Measurements from ENCODE around the gene CCDC185. TPM values are rescaled to one million over a fixed set of nuclear protein-coding genes. Genes with fewer than 3 reads are reported as not detected.

The CCDC185 gene
- total and polyA plus RNA-seq, 10 of the 15 experiments (the other 5 are each of a cell fraction or from before 2014, with no cell fraction given): not detected

DNA sequence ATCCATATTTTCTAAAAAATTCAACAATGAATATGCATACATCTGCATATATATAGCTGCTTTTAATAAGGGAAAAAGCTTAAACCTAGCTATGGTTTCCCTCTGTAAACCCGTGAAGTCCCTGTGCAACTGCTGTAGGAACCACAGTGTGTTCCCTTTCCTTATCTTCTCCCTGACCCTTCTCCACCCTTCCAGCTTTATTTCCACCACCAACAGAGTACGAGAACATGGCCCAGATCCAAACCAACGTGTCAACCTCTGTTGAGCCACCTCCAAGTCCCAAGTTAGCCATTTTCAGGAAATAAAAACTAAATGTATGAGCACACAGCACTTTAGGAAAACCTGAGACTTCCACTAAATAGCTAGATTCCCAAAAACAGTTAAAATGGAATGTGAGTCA lies 49.5 kb upstream of the CCDC185 start:
- Histone ChIP-seq H3K4me2 (ENCODE audit: control insufficient read depth, insufficient read depth) (no peak overlapping the region), H3K4me3 (no peak overlapping the region), H3K27me3 (replicated peaks in 1 of 2; ENCODE audit: control insufficient read depth in 2 of 2, insufficient read depth in 2 of 2, low read length in 1 of 2) (0 out of 4 replicates have a peak, but pooled peaks cover 0 to 2% of the 10 kb centered on the region in 2 experiments), H3K4me1 (ENCODE audit: control insufficient read depth, insufficient read depth, low read length) (no peaks in the 10 kb centered on the region), H2AFZ (ENCODE audit: control insufficient read depth, low read depth, low read length) (no peak overlapping the region), H3K79me2 (ENCODE audit: control insufficient read depth, insufficient read depth, low read length) (no peaks in the 10 kb centered on the region), H3K36me3 (ENCODE audit: control insufficient read depth in 2 of 2, insufficient read depth in 2 of 2, low read length in 1 of 2) (no peaks in the 10 kb centered on the region), H4K20me1 (ENCODE audit: control insufficient read depth, insufficient read depth) (no peaks in the 10 kb centered on the region), H3K9ac (ENCODE audit: control insufficient read depth, insufficient read depth, low read length) (no peak overlapping the region), H3K27ac (ENCODE audit: control insufficient read depth, insufficient read depth) (no peak overlapping the region), H3K9me3 (replicated peaks; ENCODE audit: control insufficient read depth, insufficient read depth, low read length) (no peaks in the 10 kb centered on the region)
- in situ Hi-C loops (cut with MboI): no loop called here
- TF ChIP-seq EGR1 (IDR thresholded peaks at IDR 0.05; ENCODE audit: borderline replicate concordance in 1 of 2, low read depth in 2 of 2, low read length in 2 of 2) (no peak), STAT1 (conservative IDR thresholded peaks at IDR 0.05) (no peak), LARP7 (IDR thresholded peaks at IDR 0.05) (no peak), TCF7 (IDR thresholded peaks at IDR 0.05; ENCODE audit: borderline replicate concordance) (no peak), SMAD5 (IDR thresholded peaks at IDR 0.05; ENCODE audit: low read depth) (no peak), CEBPB (IDR thresholded peaks at IDR 0.05; ENCODE audit: borderline replicate concordance in 1 of 2, low read depth in 2 of 2, low read length in 2 of 2) (no peak), SUZ12 (IDR thresholded peaks at IDR 0.05; ENCODE audit: unreplicated experiment) (no peak), KLF5 (IDR thresholded peaks at IDR 0.05; ENCODE audit: partially characterized antibody) (no peak), EP300 (IDR thresholded peaks at IDR 0.05; ENCODE audit: borderline replicate concordance in 1 of 2, control insufficient read depth in 1 of 2, low read depth in 2 of 2, low read length in 2 of 2) (no peak), MEF2A (IDR thresholded peaks at IDR 0.05; ENCODE audit: insufficient read depth, low read depth, low read length) (no peak), NFIC (IDR thresholded peaks at IDR 0.05; ENCODE audit: low read depth, low read length) (no peak), MTA2 (IDR thresholded peaks at IDR 0.05; ENCODE audit: low read depth) (no peak), HCFC1 (IDR thresholded peaks at IDR 0.05; ENCODE audit: low read length) (no peak)
- TF ChIP-seq, protein P1, sequence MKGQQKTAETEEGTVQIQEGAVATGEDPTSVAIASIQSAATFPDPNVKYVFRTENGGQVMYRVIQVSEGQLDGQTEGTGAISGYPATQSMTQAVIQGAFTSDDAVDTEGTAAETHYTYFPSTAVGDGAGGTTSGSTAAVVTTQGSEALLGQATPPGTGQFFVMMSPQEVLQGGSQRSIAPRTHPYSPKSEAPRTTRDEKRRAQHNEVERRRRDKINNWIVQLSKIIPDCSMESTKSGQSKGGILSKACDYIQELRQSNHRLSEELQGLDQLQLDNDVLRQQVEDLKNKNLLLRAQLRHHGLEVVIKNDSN (IDR thresholded peaks at IDR 0.05; ENCODE audit: borderline replicate concordance, extremely low read length, insufficient read depth, low read depth, low read length): no peak
- TF ChIP-seq, protein P2, sequence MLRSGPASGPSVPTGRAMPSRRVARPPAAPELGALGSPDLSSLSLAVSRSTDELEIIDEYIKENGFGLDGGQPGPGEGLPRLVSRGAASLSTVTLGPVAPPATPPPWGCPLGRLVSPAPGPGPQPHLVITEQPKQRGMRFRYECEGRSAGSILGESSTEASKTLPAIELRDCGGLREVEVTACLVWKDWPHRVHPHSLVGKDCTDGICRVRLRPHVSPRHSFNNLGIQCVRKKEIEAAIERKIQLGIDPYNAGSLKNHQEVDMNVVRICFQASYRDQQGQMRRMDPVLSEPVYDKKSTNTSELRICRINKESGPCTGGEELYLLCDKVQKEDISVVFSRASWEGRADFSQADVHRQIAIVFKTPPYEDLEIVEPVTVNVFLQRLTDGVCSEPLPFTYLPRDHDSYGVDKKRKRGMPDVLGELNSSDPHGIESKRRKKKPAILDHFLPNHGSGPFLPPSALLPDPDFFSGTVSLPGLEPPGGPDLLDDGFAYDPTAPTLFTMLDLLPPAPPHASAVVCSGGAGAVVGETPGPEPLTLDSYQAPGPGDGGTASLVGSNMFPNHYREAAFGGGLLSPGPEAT (IDR thresholded peaks at IDR 0.05; ENCODE audit: low read depth): no peak
- TF ChIP-seq, protein P3, sequence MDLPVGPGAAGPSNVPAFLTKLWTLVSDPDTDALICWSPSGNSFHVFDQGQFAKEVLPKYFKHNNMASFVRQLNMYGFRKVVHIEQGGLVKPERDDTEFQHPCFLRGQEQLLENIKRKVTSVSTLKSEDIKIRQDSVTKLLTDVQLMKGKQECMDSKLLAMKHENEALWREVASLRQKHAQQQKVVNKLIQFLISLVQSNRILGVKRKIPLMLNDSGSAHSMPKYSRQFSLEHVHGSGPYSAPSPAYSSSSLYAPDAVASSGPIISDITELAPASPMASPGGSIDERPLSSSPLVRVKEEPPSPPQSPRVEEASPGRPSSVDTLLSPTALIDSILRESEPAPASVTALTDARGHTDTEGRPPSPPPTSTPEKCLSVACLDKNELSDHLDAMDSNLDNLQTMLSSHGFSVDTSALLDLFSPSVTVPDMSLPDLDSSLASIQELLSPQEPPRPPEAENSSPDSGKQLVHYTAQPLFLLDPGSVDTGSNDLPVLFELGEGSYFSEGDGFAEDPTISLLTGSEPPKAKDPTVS (IDR thresholded peaks at IDR 0.05; ENCODE audit: low read depth, low read length): no peak
- TF ChIP-seq, protein P4, sequence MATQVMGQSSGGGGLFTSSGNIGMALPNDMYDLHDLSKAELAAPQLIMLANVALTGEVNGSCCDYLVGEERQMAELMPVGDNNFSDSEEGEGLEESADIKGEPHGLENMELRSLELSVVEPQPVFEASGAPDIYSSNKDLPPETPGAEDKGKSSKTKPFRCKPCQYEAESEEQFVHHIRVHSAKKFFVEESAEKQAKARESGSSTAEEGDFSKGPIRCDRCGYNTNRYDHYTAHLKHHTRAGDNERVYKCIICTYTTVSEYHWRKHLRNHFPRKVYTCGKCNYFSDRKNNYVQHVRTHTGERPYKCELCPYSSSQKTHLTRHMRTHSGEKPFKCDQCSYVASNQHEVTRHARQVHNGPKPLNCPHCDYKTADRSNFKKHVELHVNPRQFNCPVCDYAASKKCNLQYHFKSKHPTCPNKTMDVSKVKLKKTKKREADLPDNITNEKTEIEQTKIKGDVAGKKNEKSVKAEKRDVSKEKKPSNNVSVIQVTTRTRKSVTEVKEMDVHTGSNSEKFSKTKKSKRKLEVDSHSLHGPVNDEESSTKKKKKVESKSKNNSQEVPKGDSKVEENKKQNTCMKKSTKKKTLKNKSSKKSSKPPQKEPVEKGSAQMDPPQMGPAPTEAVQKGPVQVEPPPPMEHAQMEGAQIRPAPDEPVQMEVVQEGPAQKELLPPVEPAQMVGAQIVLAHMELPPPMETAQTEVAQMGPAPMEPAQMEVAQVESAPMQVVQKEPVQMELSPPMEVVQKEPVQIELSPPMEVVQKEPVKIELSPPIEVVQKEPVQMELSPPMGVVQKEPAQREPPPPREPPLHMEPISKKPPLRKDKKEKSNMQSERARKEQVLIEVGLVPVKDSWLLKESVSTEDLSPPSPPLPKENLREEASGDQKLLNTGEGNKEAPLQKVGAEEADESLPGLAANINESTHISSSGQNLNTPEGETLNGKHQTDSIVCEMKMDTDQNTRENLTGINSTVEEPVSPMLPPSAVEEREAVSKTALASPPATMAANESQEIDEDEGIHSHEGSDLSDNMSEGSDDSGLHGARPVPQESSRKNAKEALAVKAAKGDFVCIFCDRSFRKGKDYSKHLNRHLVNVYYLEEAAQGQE (IDR thresholded peaks at IDR 0.05; ENCODE audit: low read depth, low read length): no peak
- intact Hi-C loops (cut with micrococcal nuclease; ENCODE audit: unreplicated experiment): no loop called here
- RAD21 ChIA-PET (ENCODE audit: unreplicated experiment): interaction anchor here (1.4 to 1.6 kb wide), 2 partner anchors 18 to 20 kb away, joined by 3 to 4 read pairs; partner anchors contain the start of gene SUSD4
- BruUV-seq (replicated peaks): no TSS peak
- SMC1A ChIA-PET (ENCODE audit: uncharacterized antibody, unreplicated experiment): interaction anchor here (0.7 kb wide), 1 partner anchor 20 kb away, joined by 4 read pairs; the partner anchor contains the start of gene SUSD4
- ATAC-seq: no peak
- POLR2A ChIA-PET: no interaction called here
- WGBS (ENCODE audit: insufficient coverage, insufficient replicate concordance, low lambda C conversion rate, missing lambda C conversion rate): 0% methylated on average over 3 of the region's 3 CpGs
- CTCF ChIA-PET: interaction anchor here (1.1 kb wide), 1 partner anchor 210 kb away, joined by 5 read pairs; no protein-coding TSS in a partner anchor
- no peak for DNase-seq (ENCODE audit: low read depth, low spot score)
- no peak for FAIRE-seq
